ENCODE measurements around the gene ZNF385A.

- TF ChIP-seq POLR2A (IDR thresholded peaks at IDR 0.05) (no peak), POLR2AphosphoS5 (IDR thresholded peaks at IDR 0.05) (no peak), EP300 (IDR thresholded peaks at IDR 0.05; ENCODE audit: low read depth) (no peak)
- TF ChIP-seq, protein P1, sequence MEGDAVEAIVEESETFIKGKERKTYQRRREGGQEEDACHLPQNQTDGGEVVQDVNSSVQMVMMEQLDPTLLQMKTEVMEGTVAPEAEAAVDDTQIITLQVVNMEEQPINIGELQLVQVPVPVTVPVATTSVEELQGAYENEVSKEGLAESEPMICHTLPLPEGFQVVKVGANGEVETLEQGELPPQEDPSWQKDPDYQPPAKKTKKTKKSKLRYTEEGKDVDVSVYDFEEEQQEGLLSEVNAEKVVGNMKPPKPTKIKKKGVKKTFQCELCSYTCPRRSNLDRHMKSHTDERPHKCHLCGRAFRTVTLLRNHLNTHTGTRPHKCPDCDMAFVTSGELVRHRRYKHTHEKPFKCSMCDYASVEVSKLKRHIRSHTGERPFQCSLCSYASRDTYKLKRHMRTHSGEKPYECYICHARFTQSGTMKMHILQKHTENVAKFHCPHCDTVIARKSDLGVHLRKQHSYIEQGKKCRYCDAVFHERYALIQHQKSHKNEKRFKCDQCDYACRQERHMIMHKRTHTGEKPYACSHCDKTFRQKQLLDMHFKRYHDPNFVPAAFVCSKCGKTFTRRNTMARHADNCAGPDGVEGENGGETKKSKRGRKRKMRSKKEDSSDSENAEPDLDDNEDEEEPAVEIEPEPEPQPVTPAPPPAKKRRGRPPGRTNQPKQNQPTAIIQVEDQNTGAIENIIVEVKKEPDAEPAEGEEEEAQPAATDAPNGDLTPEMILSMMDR (IDR thresholded peaks at IDR 0.05) = no peak
These were observed 32.5 kb downstream of the ZNF385A start for GRCh38 chr12:54352022-54352531.
